NCI-H774 (cell line): Measurements from ENCODE around the gene PRR15.
"Not testable (repeated sequence)": the region's sequence is repeated elsewhere in the genome, so short reads cannot be mapped to it uniquely, and the experiment has no call there.

Source experiments
- DNase-seq: peaks from one replicate; lab custom pipeline; 2025; lab: John Stamatoyannopoulos, UW

Gene PRR15, protein sequence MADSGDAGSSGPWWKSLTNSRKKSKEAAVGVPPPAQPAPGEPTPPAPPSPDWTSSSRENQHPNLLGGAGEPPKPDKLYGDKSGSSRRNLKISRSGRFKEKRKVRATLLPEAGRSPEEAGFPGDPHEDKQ

DNA sequence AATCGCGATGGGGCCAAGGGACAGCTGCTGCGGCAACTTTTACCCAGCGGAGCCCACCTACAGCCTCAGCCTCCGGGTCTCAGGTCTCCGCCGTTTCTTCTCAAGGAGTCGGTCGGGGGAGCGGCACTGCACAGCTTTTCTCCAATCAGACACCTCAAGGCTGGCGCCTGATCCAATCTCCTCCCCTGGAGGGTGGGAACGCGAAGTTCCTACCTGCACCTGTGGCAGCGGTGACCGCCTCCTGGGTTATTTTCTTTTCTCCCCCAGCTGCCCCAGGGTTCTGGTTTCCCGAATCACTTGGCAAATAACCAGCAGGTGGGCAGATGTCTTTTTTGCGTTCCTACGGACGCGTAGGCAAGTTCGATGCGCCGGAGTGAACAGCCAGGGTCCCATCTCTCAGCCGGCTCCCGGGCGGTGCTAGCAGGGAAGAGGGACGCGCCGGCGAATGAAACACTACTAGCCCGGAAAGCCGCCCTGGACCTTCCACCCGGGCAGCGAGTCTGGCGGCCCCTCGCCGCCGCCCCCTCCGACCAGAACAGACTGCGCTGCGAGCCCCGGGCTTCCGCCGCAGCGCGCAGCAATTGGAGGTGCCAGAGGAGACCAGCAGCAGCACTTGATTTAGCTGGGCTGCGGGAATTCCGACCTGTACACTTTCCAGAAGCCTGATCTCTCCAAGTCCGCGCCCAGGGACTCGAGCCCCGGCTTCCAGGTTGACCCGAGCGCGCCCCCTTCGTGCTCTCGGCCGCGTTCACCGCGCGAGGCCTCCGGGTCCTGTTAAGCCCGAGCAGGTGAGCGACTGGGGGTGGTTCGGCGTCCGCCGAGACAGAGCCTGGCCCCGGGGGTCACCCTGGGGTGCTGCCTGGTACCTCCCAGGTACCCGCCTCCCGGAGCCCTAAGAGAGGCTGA lies at the start of gene PRR15:
Gene PRR15 (plus strand): TSS at position 246 of the 906 bp plus-strand sequence. CDS start 2,495 bp downstream, outside the sequence.
- DNase-seq: peak; percentile 74

DNA sequence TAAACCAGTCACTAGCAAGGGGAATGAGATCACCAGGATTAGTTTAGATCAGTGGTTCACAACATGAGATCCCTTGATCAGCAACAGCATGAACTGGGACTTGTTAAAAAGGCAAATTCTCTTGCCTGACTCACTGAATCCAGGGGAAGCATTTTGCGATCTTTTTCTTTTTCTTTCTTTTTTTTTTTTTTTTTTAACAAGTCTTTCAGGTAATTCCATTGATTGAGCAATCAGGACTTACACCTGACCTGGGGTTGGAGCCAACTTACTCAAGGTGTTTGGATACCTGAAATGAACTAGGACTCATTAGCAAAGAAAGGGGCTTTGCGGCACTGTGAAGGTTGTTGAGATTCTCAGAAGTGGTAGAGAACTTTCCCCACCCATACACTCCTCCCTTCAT lies 47.1 kb upstream of the PRR15 start:
- DNase-seq: no peak

DNA sequence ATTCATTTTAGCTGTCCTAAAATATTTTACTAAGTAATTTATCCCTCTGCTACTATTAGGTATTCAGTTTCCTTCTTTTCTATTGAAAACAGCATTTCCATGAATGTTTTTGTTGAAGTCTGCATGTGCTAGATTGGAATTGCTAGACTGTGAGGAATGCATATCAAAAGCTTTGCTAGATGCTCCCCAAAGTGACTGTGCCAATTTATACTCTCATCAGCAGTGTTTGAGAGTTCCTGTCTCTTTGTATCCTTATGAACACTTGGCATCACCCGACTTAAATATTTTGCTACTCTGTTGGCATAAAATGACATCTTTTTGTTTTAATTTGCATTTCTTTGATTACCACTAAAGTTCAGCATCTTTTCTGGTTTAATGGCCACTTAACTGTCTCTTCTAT lies 45.0 kb upstream of the PRR15 start:
- no peak for DNase-seq

DNA sequence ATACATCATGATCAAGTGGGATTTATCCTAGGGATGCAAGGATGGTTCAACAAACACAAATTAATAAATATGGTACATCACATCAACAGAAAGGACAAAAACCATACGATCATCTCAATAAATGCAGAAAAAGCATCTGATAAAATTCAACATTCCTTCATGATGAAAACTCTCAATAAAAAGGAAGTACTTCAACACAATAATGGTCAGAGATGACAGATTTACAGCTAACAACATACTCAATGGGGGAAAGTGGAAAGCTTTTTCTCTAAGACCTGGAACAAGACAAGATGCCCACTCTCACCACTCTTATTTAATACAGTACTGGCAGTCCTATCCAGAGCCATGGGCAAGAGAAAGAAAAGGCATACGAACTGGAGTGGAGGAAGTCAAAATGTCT lies 39.9 kb upstream of the PRR15 start:
- no peak for DNase-seq

DNA sequence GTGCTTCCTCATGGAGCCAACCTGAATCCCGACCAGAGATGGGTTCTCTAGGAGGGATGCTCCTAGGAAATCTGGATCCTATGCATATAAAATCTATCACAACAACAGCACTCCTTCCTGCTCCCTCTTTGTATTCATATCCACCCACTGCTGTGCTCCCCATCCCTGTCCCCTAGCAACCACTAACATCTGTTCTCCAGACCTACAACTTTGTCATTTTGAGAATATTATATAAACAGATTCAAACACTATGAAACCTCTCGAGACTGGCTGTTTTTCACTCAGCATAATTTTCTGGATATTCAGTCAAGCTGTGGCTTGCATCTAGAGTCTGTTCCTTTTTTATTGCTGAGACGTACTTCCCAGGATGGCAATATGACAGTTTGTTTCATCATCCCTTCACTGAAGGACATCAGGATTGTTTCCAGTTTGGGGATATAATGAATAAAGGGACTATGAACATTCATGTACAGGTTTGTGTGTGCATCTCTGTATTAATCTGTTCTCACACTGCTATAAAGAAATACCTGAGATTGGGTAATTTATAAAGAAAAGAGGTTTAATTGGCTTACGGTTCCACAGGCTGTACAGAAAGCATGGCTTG lies 36.0 kb upstream of the PRR15 start:
- no peak for DNase-seq

DNA sequence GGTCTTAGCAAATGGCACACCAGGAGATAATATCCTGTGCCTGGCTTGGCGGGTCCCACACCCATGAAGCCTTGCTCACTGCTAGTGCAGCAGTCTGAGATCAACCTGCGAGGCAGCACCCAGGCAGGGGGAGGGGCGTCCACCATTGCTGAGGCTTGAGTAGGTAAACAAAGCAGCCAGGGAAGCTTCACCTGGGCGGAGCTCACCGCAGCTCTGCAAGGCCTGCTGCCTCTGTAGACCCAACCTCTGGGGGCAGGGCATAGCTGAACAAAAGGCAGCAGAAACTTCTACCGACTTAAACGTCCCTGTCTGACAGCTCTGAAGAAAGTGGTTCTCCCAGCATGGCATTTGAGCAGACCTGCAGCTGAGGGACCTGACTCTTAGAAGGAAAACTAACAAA lies 35.1 kb upstream of the PRR15 start:
- DNase-seq: not testable (repeated sequence)

DNA sequence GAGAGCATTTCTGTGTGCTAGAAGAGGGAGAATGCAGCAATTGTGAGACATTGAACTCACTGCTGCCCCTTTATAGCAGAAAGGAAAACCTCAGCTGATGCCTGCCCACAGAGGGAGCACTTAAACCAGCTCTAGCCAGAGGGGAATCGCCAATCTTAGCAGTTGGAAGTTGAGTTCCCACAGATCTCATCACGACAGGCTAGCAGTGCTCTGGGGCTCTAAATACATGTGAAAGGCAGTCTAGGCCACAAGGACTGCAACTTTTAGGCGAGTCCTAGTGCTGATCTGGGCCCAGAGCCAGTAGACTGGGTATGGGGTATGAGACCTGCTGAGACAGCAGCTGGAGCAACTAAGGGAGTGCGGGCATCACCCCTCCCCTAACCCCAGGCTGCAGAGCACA lies 25.2 kb upstream of the PRR15 start:
- no peak for DNase-seq

DNA sequence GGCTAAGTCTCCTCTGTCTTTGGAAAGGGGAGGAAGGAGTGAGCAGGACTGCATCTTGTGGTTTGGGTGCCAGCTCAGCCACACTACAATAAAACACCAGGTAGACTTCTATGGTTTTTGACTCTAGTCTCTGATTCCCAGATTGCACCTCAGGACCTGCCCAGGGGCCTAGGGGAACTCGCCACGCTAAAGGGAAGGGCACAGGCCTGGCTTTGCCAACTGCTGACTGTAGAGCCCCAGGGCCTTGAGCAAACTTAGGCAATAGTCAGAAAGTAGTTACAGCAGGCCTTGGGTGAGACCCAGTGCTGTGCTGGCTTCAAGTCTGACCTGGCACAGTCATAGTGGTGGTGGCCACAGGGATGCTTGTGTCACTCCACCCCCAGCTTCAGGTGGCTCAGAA lies 24.2 kb upstream of the PRR15 start:
- DNase-seq: no peak

DNA sequence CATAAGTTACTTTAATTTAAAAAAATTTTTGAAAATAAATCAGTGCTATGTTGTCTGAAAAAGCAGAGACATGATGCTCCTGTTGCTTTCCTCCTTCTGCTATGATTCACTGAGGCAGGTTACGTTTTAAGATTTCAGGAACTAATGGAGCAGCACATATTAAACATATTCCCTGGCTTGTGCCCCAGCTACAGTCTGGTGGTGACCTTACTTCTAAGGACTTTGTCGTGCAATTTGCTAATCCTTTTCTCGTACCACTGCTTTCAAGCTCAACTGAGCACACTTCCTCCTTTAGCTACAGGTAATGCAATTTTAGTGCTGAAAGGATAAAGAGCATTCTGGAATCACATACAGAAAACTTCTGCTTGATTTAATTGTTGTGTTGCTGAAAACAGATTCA lies 16.2 kb upstream of the PRR15 start:
- no peak for DNase-seq

DNA sequence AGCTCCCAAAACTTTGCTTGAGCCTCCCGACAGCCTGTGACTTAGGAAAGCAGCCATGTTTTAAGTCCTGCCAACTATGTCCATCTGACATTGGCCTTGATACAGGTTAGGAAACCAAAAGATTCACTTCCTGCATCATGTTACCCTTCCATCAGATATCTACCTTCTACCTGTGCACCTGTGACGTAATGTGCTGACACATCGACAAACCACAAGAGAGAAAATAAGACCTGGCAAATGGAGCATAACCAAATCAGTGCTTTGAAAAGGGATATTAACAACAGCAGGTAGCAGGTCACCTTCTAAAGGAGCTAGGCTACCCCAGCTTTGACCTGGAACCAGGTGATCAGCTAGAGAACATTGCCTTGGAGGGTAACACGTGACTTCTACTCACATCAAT lies 14.8 kb upstream of the PRR15 start:
- no peak for DNase-seq

DNA sequence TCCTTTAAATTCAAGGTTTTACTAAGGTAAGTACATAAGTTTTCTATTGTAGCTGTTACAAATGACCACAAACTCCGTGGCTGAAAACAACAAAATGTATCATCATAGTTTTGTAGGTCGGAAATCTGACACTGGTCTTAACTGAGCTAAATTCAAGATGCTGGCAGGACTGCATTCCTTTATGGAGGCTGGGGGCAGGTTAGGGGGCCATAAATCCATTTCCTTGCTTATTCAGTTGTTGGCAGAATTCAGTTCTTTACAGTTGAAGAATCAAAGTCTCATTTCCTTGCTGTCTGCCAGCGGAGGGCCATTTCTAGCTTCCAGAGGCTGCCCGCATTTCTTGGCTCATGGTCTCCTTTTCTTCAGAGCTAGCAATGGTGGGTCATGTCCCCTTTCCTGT lies 11.2 kb upstream of the PRR15 start:
- no peak for DNase-seq

DNA sequence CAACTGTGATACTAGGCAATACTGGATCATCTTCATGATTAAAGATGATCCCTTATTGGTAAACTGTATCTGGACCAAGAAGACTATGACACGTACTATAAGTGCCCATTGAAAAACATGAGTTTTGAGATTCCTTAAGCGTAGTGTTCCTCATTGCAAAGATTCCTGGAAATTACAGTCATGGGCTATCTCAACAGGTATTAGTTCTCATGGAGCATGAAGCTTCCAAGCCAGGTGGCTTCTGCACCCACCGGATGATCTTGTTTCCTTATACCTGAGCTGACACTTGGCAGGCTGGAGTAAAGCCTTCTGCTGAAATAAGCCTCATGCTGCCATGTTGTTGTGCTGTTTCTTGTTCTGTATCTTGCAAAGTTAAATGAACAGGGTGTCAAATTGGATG lies 8.6 kb upstream of the PRR15 start:
- no peak for DNase-seq

DNA sequence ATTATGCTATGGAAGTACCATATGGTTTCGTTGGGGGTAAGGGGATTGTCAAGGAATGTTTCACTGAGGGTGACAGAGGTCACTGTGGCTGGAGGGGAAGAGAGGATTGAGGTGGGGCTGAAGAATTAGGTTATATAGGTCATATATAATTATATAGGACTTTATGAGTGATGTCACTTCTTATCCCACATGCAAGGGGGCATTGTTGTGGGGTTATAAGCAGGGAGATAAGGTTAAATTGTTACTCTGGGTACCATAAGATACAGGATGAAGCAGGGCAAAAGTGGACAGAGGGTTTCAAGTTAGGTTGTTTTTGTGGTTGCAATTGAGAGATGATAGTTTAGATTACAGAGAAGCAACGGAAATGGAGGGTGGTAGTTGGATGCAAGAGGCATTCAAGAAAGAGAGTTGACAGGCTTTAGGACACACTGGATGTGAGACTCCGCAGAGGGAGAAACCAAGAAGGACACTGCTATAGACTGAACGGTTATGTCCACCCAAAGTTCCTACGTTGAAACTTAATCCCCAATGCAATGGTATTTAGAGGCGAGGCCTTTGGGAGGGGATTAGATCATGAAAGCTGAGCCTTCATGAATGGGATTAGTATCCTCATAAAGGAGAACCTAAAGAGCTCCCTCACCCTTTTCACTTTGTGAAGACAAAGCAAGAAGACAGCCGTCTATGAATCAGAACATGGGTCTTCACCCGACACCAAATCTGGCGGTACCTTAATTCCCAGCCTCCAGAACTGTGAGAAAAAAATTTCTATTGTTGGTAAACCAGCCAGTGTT lies 7.0 kb upstream of the PRR15 start:
- no peak for DNase-seq

DNA sequence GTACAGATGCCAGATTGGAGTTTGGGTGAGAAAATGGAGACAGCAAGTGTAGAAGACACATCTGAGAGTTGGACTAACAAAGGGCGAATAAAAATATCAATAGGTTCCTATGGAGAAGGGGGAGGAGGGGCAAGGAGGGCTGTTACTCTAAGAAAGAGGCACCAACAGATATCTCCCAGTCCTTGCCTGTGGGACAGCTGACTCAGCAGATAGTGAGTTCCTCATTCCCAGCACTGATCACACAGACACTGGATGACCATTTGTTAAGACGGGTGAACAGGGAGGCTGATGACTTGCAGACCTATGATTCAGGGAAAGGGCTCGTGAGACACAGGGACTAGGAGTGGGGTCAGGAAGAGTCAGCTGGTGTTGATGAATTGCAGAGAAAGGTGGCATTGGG lies 5.7 kb upstream of the PRR15 start:
- no peak for DNase-seq

DNA sequence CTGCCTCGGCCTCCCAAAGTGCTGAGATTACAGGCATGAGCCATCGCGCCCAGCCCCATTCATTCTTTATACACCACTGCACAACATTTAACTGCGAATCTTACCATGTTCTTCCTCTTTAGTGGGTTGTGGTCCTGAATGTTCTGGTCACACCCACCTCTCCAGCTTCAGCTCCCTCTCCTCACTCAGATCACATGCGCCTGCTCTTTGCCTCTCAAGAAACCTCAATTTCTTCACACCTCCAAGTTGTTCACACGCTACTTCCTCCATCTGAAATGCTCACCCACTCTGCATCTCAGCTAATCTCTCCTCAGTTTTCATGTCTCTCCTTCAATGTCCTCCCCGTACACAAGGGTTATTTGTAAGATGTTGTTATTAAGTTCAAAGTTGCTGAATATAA lies 2.4 kb upstream of the PRR15 start:
- no peak for DNase-seq

DNA sequence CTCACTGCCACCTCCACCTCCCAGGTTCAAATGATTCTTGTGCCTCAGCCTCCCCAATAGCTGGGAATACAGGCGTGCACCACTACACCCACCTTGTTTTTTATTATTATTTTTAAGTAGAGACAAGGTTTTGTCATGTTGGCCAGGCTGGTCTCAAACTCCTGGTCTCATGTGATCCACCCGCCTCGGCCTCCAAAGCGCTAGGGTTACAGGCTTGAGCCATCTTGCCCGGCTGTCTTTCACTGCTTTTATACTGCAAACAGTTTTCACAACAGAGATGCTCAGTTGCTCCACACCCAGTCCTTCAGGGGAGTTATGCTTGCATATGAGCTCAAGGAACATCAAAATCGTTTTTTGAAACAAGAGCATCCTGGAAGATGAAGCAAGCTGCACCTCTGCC lies 1.3 kb upstream of the PRR15 start:
- DNase-seq: no peak

DNA sequence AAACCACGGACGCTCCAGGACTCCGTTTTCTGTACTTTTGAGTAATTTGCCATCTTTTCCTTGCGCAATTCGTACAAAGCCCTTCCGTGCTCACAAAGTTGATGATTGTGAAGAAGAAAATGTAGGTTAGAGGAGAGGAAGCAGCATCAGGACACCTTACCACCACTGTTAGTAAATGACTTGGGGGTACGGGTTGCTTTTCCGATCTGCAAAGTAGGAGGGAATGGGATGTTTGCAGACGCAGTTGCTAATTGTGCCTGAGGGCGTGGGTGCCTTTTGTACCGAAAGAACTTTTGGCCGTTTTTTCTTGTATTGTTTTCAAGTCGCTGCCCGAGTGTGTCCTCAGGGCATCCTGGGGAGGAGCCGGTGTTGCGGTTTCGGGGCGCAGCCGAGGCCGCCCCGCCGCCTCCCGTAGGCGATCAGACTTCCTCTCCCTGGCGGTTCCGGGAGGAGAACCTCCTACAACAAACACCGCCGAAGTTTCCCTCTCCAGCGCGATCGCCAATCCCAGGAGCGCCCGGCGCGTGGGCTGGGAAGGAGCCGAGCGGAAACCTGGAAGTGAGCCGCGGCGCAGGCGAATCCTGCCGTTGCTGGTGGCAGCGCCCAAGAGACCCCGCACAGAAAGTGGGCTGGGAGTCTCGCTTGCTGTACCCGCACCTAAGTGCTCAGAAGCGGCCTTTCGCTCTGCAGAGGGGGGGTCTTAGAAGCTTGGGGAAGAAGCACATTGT lies 1.0 kb downstream of the PRR15 start:
- DNase-seq: no peak

DNA sequence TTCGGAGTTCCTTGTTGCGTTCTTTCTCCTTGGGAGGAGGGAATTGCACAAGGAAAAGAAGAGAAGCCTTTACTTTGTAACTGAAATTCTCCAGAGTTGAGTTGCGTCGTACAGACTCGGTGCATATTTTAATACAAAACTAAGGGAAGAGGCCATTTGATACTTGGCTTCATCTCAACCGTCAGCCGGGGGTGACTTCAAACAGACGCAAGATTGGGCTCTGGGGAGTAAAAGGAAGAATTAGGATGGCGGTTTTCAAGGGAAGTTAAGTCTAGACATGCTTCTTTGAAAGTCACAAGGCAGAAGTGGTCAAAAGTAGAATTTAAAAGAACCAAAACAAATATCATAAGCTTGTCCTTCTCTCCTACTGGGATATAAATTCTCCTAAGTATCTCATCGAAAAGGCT lies 1.6 kb downstream of the PRR15 start:
- DNase-seq: no peak

DNA sequence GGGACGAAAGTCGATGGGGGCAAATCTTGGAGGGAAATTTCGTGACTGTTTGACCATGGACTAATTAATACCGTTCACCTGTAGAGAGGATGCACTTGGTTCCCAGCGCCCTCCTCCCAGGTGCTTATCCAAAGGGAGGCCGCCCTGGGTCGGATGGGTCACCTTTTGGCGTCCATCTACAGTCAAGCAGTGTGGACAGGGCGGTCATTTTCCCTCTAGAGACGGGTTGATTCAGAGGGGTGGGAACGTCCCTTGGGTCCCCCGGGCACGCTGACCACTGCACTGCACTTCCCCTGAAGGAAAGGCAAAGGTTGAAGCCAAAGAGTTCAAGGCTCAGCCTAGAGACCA lies 2.0 kb downstream of the PRR15 start:
- no peak for DNase-seq

DNA sequence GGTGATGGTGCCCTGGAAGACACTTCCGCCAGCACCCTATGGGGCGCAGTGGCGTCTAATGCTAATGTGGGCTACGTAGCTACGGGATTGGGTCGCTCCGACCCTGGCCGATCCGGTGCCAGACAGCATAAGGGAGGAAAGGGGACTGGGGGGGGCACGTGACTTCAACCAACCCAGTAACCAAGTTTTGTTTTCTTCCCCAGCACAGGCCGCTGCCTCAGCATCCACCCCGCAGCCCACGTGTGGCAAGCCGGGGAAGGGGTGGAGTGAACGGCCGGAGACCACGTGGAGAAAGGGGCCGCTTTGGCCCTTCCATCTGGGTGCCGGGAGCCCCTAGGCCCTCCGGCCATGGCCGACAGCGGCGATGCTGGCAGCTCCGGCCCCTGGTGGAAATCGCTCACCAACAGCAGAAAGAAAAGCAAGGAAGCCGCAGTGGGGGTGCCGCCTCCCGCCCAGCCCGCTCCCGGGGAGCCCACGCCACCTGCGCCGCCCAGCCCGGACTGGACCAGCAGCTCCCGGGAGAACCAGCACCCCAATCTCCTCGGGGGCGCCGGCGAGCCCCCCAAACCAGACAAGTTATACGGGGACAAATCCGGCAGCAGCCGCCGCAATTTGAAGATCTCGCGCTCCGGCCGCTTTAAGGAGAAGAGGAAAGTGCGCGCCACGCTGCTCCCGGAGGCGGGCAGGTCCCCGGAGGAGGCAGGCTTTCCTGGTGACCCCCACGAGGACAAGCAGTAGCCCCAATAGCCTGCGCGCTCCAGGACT lies 2.5 kb downstream of the PRR15 start:
- DNase-seq: no peak

DNA sequence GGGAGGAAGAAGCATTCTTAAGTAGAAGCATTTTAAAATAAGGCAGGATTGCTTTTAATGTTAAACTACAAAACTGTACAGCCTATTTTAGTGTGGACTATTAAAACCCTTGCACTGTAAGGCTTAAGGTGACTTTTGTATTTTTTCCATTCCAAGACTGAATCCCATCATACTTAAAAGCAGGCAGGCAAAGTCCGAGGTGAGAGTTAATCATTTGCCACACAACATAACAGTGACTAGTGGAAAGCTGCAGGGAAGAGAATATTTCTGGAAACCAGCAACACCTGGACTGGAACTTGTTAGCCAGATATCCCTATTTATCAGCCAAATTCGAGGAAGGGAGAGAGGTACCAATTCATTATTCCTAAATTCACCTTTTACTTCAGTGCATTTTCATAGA lies 3.5 kb downstream of the PRR15 start:
- DNase-seq: no peak
